ENCODE results near the gene FOXP1. TPM values are rescaled to one million over a fixed set of nuclear protein-coding genes. Genes with fewer than 3 reads are reported as not detected.
A peak's percentile ranks its signal among the peaks of the same experiment; 100 is the strongest.

FOXP1 gene
- total and polyA plus RNA-seq, 2 of the 13 experiments (the other 11 are each of a cell fraction or from before 2014, with no cell fraction given), result 40.4 to 59.0 TPM

GRCh38 chr3:71415681-71416122, 167.8 kb downstream of the FOXP1 start (continued):
- TF ChIP-seq ZBTB33 (CRISPR knock-in tag; IDR thresholded peaks at IDR 0.05) (no peak), ZBTB39 (CRISPR knock-in tag; IDR thresholded peaks at IDR 0.05) (no peak), ELF4 (CRISPR knock-in tag; IDR thresholded peaks at IDR 0.05; ENCODE audit: borderline replicate concordance) (no peak), AHDC1 (CRISPR knock-in tag; IDR thresholded peaks at IDR 0.05; ENCODE audit: borderline replicate concordance) (peak; percentile 56; the same call in 1 of the 2 replicates), KDM2A (CRISPR knock-in tag; IDR thresholded peaks at IDR 0.05; ENCODE audit: borderline replicate concordance, low read depth) (no peak), XBP1 (CRISPR knock-in tag; IDR thresholded peaks at IDR 0.05) (no peak), SYNCRIP (IDR thresholded peaks at IDR 0.05; ENCODE audit: insufficient read depth, low read depth, low read length) (no peak), ATF3 (CRISPR knock-in tag; IDR thresholded peaks at IDR 0.05) (no peak), STAT6 (CRISPR knock-in tag; IDR thresholded peaks at IDR 0.05; ENCODE audit: borderline replicate concordance) (no peak), KDM5A (IDR thresholded peaks at IDR 0.05; ENCODE audit: borderline replicate concordance, low read length) (no peak), HOXA5 (CRISPR knock-in tag; IDR thresholded peaks at IDR 0.05) (no peak), ZNF431 (CRISPR knock-in tag; IDR thresholded peaks at IDR 0.05; ENCODE audit: borderline replicate concordance, low read depth) (no peak), CTCF (CRISPR knock-in tag; IDR thresholded peaks at IDR 0.05) (no peak)
